Measurements from ENCODE around the gene BMERB1. TPM values are rescaled to one million over a fixed set of nuclear protein-coding genes. Genes with fewer than 3 reads are reported as not detected.

The BMERB1 gene
- total RNA-seq, 1 experiment from 2014 or later = 3.8 TPM

GRCh38 chr16:15459791-15460190 is 25.4 kb downstream of the BMERB1 start:
- no peak for TF ChIP-seq EZH2 (IDR thresholded peaks at IDR 0.05; ENCODE audit: low read length, unreplicated experiment)
- no peak for TF ChIP-seq CTCF (conservative IDR thresholded peaks at IDR 0.05; ENCODE audit: low read depth, low read length)
- no peak for TF ChIP-seq EZH2phosphoT487 (IDR thresholded peaks at IDR 0.05; ENCODE audit: borderline replicate concordance, low read length)
- BruUV-seq (replicated peaks) = no TSS peak
- intact Hi-C loops (cut with micrococcal nuclease) = loop anchor here (2.0 kb wide), 1 partner anchor 19 kb away; no protein-coding TSS in a partner anchor
- DNase-seq (no peak), ATAC-seq (no peak)
- Histone ChIP-seq H4K20me1 (ENCODE audit: low read length) (no peaks in the 10 kb centered on the region), H3K9me2 (replicated peaks; ENCODE audit: low read length) (no peaks in the 10 kb centered on the region), H3K36me3 (ENCODE audit: low read depth, low read length) (no peaks in the 10 kb centered on the region), H3K9me3 (ENCODE audit: low read length) (no peaks in the 10 kb centered on the region), H3K27me3 (ENCODE audit: low read length) (no peaks in the 10 kb centered on the region), H3K9ac (ENCODE audit: low read length) (no peak overlapping the region), H3K4me3 (ENCODE audit: low read length) (no peak overlapping the region), H3K4me1 (ENCODE audit: insufficient read depth, low read length) (peaks cover 27% of the 10 kb centered on the region), H3K4me2 (ENCODE audit: low read length) (no peak overlapping the region), H3F3A (ENCODE audit: low read length, unreplicated experiment) (no peaks in the 10 kb centered on the region), H2AFZ (ENCODE audit: low read length) (no peak overlapping the region), H3K27ac (ENCODE audit: low read length) (no peak overlapping the region), H3K79me2 (ENCODE audit: low read length) (no peaks in the 10 kb centered on the region)
- ChIA-PET POLR2A (ENCODE audit: unreplicated experiment) (no interaction called here), CTCF (no interaction called here)

GRCh38 chr16:15460601-15461000 is 26.2 kb downstream of the BMERB1 start:
- H3F3A ChIP-seq (ENCODE audit: low read length, unreplicated experiment) = no peaks in the 10 kb centered on the region
- peak overlapping the region; percentile 93 for H3K27ac ChIP-seq (ENCODE audit: low read length)
- H3K9me2 ChIP-seq (replicated peaks; ENCODE audit: low read length) = no peaks in the 10 kb centered on the region
- no peak overlapping the region for H3K4me3 ChIP-seq (ENCODE audit: low read length)
- H3K4me1 ChIP-seq (ENCODE audit: insufficient read depth, low read length) = peaks cover 27% of the 10 kb centered on the region
- CTCF ChIA-PET = no interaction called here
- no TSS peak for BruUV-seq (replicated peaks)
- TF ChIP-seq CTCF (conservative IDR thresholded peaks at IDR 0.05; ENCODE audit: low read depth, low read length) (no peak), EZH2 (IDR thresholded peaks at IDR 0.05; ENCODE audit: low read length, unreplicated experiment) (no peak), EZH2phosphoT487 (IDR thresholded peaks at IDR 0.05; ENCODE audit: borderline replicate concordance, low read length) (no peak)
- H3K9me3 ChIP-seq (ENCODE audit: low read length) = no peaks in the 10 kb centered on the region
- no peak overlapping the region for H3K4me2 ChIP-seq (ENCODE audit: low read length)
- no peak overlapping the region for H2AFZ ChIP-seq (ENCODE audit: low read length)
- DNase-seq (no peak), ATAC-seq (no peak)
- no peak overlapping the region for H3K9ac ChIP-seq (ENCODE audit: low read length)
- no peaks in the 10 kb centered on the region for H3K27me3 ChIP-seq (ENCODE audit: low read length)
- H3K79me2 ChIP-seq (ENCODE audit: low read length) = no peaks in the 10 kb centered on the region
- H3K36me3 ChIP-seq (ENCODE audit: low read depth, low read length) = no peaks in the 10 kb centered on the region
- POLR2A ChIA-PET (ENCODE audit: unreplicated experiment) = no interaction called here
- intact Hi-C loops (cut with micrococcal nuclease) = loop anchor here (2.0 kb wide), 1 partner anchor 20 kb away; no protein-coding TSS in a partner anchor
- no peaks in the 10 kb centered on the region for H4K20me1 ChIP-seq (ENCODE audit: low read length)

GRCh38 chr16:15461376-15461775 is 27.0 kb downstream of the BMERB1 start:
- H3K36me3 ChIP-seq (ENCODE audit: low read depth, low read length) = no peaks in the 10 kb centered on the region
- no peaks in the 10 kb centered on the region for H3K27me3 ChIP-seq (ENCODE audit: low read length)
- H3K4me2 ChIP-seq (ENCODE audit: low read length) = peak overlapping the region; percentile 57
- no peaks in the 10 kb centered on the region for H3K9me3 ChIP-seq (ENCODE audit: low read length)
- H4K20me1 ChIP-seq (ENCODE audit: low read length) = no peaks in the 10 kb centered on the region
- ATAC-seq (peak; percentile 32; the same call in 1 of the 2 replicates), DNase-seq (peak; percentile 65)
- no peaks in the 10 kb centered on the region for H3F3A ChIP-seq (ENCODE audit: low read length, unreplicated experiment)
- intact Hi-C loops (cut with micrococcal nuclease) = loop anchor here (2.0 kb wide), 1 partner anchor 21 kb away; no protein-coding TSS in a partner anchor
- no peaks in the 10 kb centered on the region for H3K79me2 ChIP-seq (ENCODE audit: low read length)
- POLR2A ChIA-PET (ENCODE audit: unreplicated experiment) = no interaction called here
- H2AFZ ChIP-seq (ENCODE audit: low read length) = 0 out of 2 replicates have a peak overlapping the region, but pooled peaks have one; percentile 53
- TF ChIP-seq EZH2 (IDR thresholded peaks at IDR 0.05; ENCODE audit: low read length, unreplicated experiment) (no peak), CTCF (conservative IDR thresholded peaks at IDR 0.05; ENCODE audit: low read depth, low read length) (no peak), EZH2phosphoT487 (IDR thresholded peaks at IDR 0.05; ENCODE audit: borderline replicate concordance, low read length) (no peak)
- no TSS peak for BruUV-seq (replicated peaks)
- H3K9ac ChIP-seq (ENCODE audit: low read length) = 0 out of 2 replicates have a peak overlapping the region, but pooled peaks have one; percentile 15
- H3K27ac ChIP-seq (ENCODE audit: low read length) = peak overlapping the region; percentile 93
- no peaks in the 10 kb centered on the region for H3K9me2 ChIP-seq (replicated peaks; ENCODE audit: low read length)
- CTCF ChIA-PET = no interaction called here
- peaks cover 27% of the 10 kb centered on the region for H3K4me1 ChIP-seq (ENCODE audit: insufficient read depth, low read length)
- no peak overlapping the region for H3K4me3 ChIP-seq (ENCODE audit: low read length)
